ENCODE results near the gene PLA2G3.

The PLA2G3 gene

GRCh38 chr22:31144223-31144622 lies 3.9 kb upstream of the PLA2G3 start:
- no peak for DNase-seq (ENCODE audit: low spot score)

- DNase-seq (ENCODE audit: low spot score), result no peak
Measured at GRCh38 chr22:31143537-31143936, 3.2 kb upstream of the PLA2G3 start.

GRCh38 chr22:31143038-31143437 lies 2.7 kb upstream of the PLA2G3 start:
- DNase-seq (ENCODE audit: low spot score), result no peak

- no peak for DNase-seq (ENCODE audit: low spot score)
Measured at GRCh38 chr22:31142285-31142684, 2.0 kb upstream of the PLA2G3 start.

- DNase-seq (ENCODE audit: low spot score), result no peak
Measured at GRCh38 chr22:31141551-31141950, 1.2 kb upstream of the PLA2G3 start.

- DNase-seq (ENCODE audit: low spot score), result no peak
Measured at GRCh38 chr22:31140746-31141145, 438 bp upstream of the PLA2G3 start.

- no peak for DNase-seq (ENCODE audit: low spot score)
Measured at GRCh38 chr22:31139066-31139465, 1.2 kb downstream of the PLA2G3 start.

- no peak for DNase-seq (ENCODE audit: low spot score)
Measured at GRCh38 chr22:31138126-31138525, 2.2 kb downstream of the PLA2G3 start.

GRCh38 chr22:31137721-31138120 lies 2.6 kb downstream of the PLA2G3 start:
- DNase-seq (ENCODE audit: low spot score), result no peak

- DNase-seq (ENCODE audit: low spot score), result no peak
Measured at GRCh38 chr22:31136711-31137110, 3.6 kb downstream of the PLA2G3 start.

GRCh38 chr22:31136155-31136554 lies 4.2 kb downstream of the PLA2G3 start:
- no peak for DNase-seq (ENCODE audit: low spot score)

- no peak for DNase-seq (ENCODE audit: low spot score)
Measured at GRCh38 chr22:31135706-31136105, 4.6 kb downstream of the PLA2G3 start.

- no peak for DNase-seq (ENCODE audit: low spot score)
Measured at GRCh38 chr22:31134688-31135087, 5.6 kb downstream of the PLA2G3 start.

- DNase-seq (ENCODE audit: low spot score), result no peak
Measured at GRCh38 chr22:31133911-31134310, 6.4 kb downstream of the PLA2G3 start.

- no peak for DNase-seq (ENCODE audit: low spot score)
Measured at GRCh38 chr22:31130873-31131272, 9.4 kb downstream of the PLA2G3 start.

- DNase-seq (ENCODE audit: low spot score), result no peak
Measured at GRCh38 chr22:31128156-31128555, 12.2 kb downstream of the PLA2G3 start.

GRCh38 chr22:31127181-31127772 lies 13.0 kb downstream of the PLA2G3 start:
- no peak for DNase-seq (ENCODE audit: low spot score)

- no peak for DNase-seq (ENCODE audit: low spot score)
Measured at GRCh38 chr22:31126869-31127175, 13.5 kb downstream of the PLA2G3 start.

GRCh38 chr22:31126128-31126868 lies 14.0 kb downstream of the PLA2G3 start:
- no peak for DNase-seq (ENCODE audit: low spot score)

GRCh38 chr22:31125521-31126117 lies 14.7 kb downstream of the PLA2G3 start:
- DNase-seq (ENCODE audit: low spot score), result no peak

GRCh38 chr22:31124811-31125465 lies 15.4 kb downstream of the PLA2G3 start:
- DNase-seq (ENCODE audit: low spot score), result no peak

- no peak for DNase-seq (ENCODE audit: low spot score)
Measured at GRCh38 chr22:31124290-31124689, 16.0 kb downstream of the PLA2G3 start.

- DNase-seq (ENCODE audit: low spot score), result no peak
Measured at GRCh38 chr22:31123292-31123602, 17.1 kb downstream of the PLA2G3 start.

All from GM03348 (cell line).